Heart right ventricle (tissue), 16 donors: Measurements from ENCODE around the gene WFDC1. TPM values are rescaled to one million over a fixed set of nuclear protein-coding genes. Genes with fewer than 3 reads are reported as not detected.

Source experiments
- ATAC-seq, 8 donors: fragments of 200-7000 bp; cut with Tn5 transposase; one replicate each; pipeline ENCODE4 v1.9.1; 2020; ENCODE audit warnings: mild to moderate bottlenecking in 8 of 8, moderate library complexity in 8 of 8, moderate number of reproducible peaks in 1 of 8
- DNase-seq, 2 donors: peaks; one replicate each; pipeline ENCODE4 v3.0.0-alpha.2; 2020
- H3K27ac ChIP-seq, 10 donors: fragments of 200-600 bp; sonication (generic) in 2 of 10; one replicate each; pipeline versions ENCODE4 v1.5.0 to v1.8.0; 2020 to 2022; ENCODE audit warnings: mild to moderate bottlenecking in 3 of 10
- H3K27me3 ChIP-seq, 7 donors: fragments of 200-600 bp; one replicate each; pipeline ENCODE4 v1.8.0; 2021 to 2022; ENCODE audit warnings: mild to moderate bottlenecking in 2 of 7
- H3K36me3 ChIP-seq, 9 donors: fragments of 200-600 bp; sonication (generic) in 1 of 9; one replicate each; pipeline versions ENCODE4 v1.5.0 to v1.8.0; 2020 to 2022; ENCODE audit warnings: mild to moderate bottlenecking in 2 of 9
- H3K4me1 ChIP-seq, 9 donors: fragments of 200-600 bp; sonication (generic) in 1 of 9; one replicate each; pipeline versions ENCODE4 v1.5.0 to v1.8.0; 2020 to 2022; ENCODE audit warnings: mild to moderate bottlenecking in 4 of 9
- H3K4me3 ChIP-seq, 10 donors: fragments of 200-600 bp; sonication (generic) in 2 of 10; one replicate each; pipeline versions ENCODE4 v1.5.0 to v1.8.0; 2020 to 2022; ENCODE audit warnings: mild to moderate bottlenecking in 7 of 10, moderate library complexity in 2 of 10
- H3K9me3 ChIP-seq, 11 donors: fragments of 200-600 bp in 10 of 11; sonication (generic) in 2 of 11; one replicate each; pipeline versions ENCODE4 v1.5.0 to v1.8.0; 2013 to 2022; ENCODE audit warnings: mild to moderate bottlenecking in 2 of 11, control low read depth in 1 of 11, moderate library complexity in 1 of 11
- WGBS, 2 donors: extraction: QIAGEN DNeasy Blood & Tissue Kit; methylation state at CpG; one replicate each; pipeline ENCODE4 v1.1.7; 2013; ENCODE audit warnings: inconsistent platforms in 1 of 2; 5-methylcytosine and 5-hydroxymethylcytosine counted together
- intact Hi-C, 10 donors: fragments of 100-400 bp; cut with DNase I; formaldehyde crosslinking; loops; one replicate each; pipeline versions ENCODE4 v1.11.1 to v1.14.2; 2022
- polyA plus RNA-seq, 2 donors: library from polyadenylated mRNA; stranded (reverse); fragments of 200-250 nt; gene quantifications; one replicate each; pipeline ENCODE4 v1.2.3, GENCODE V29; 2013
- total RNA-seq, 10 donors: library from RNA; stranded (reverse); fragmentation: NEBNext Ultra II Directional in 3 of 10; extraction: Animal tissue kit (Norgen Biotek cat#: 25700) in 3 of 10; gene quantifications; one replicate each; pipeline versions ENCODE4 v1.2.1 to v1.2.4, GENCODE V29; 2021 to 2023
- TF ChIP-seq, protein P1 (sequence below), 9 donors: fragments of 200-600 bp; sonication (generic) in 2 of 9; IDR thresholded peaks; one replicate each; pipeline versions ENCODE4 v1.5.0 to v1.8.0; 2021 to 2022; ENCODE audit warnings: antibody characterized with exemption in 9 of 9, mild to moderate bottlenecking in 5 of 9, moderate library complexity in 1 of 9
- donor health status: Arrhythmogenic right ventricular cardiomyopathy.
- donor health status: ischemic (EF 13 %, LVEDD 7.1; RV severe dilation, severe dysfunction).
- donor health status: healthy with polysubstance abuse.
- donor health status: DM: no; HTN: yes; CAD: no.
- donor health status: DM: no; HTN: no; CAD: no.
- donor health status: ischemic (EF 25% LVEDD 6.9; RV normal size, moderate dysfunction).
- donor health status: ischemic (EF 25% LVEDD 5.7; RV mildly dilated, moderate dysfunction).
- donor health status: healthy.
- donor health status: DM: yes; HTN: yes; CAD: no.
- donor health status: Ischemic cardiomyopathy.
- donor health status: ischemic (EF 35%, LVEDD 5.7; RV mildly dilated, moderate dysfunction).
- donor health status: nonischemic (EF 11% LVEDD 7.7; RV severe dilation, severe dysfunction).
- donor health status: DM: yes; HTN: yes; CAD: no.
- donor health status: PGD.
- donor health status: ischemic (EF 29% LVEDD 5.4; RV normal size, mild dysfunction).
- donor health status: nonischemic (EF 23%, LVEDD 6.1; RV moderate dilation, normal function).

Gene WFDC1
- total and polyA plus RNA-seq, 12 donors = 0.55 to 5.7 (median 1.1) TPM

DNA sequence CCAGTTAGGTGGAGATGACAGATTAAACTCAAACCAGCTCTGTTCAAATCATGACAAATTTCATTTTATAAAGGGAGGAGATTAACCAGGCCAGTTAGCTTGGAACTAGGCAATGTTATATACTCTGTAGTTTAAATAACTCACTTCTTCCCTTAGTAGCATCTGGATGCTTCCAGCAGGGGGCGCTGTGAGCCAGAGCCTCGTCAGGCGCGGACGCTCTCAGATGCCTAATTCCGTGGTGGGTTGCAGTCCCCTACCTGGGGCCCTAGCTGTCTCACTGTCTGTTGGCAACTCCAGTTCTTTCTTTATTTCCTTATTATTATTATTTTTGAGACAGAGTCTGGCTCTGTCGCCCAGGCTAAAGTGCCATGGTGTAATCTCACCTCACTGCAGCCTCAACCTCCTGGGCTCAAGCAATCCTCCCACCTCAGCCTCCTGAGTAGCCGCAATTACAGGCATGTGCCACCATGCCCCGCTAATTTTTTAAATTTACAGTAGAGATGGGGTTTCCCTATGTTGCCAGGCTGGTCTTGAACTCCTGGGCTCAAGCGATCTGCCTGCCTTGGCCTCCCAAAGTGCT is 17.3 kb upstream of the WFDC1 start:
- no peaks in the 10 kb centered on the region for H3K4me1 ChIP-seq
- intact Hi-C loops = loop anchor here in 9 of 10 donors (1.0 to 5.0 kb wide), 5 partner anchors 31 to 207 kb away; no protein-coding TSS in a partner anchor

DNA sequence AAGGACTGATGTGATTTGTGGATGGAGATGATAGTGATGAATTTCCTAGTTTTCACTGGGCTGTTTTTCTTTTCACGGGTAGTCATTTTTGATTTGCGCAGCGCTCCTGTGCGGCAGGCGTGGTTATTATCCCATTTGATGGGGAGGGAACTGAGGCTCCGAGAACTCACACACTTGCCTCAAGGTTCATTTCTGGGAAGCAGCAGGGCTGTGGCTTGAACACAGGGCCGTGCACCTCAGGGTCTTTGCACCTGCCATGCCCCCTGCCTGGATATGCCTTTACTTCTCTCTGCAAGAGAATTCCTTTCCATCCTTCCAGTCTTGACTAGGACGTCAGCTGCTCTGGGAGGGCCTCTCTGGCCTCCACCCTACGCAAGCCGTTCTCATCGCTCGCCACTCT is 16.3 kb upstream of the WFDC1 start:
- Histone ChIP-seq H3K4me3 (no peak overlapping the region), H3K27ac (no peak overlapping the region), H3K27me3 (peaks cover 0 to 18% (median 0%) of the 10 kb centered on the region in 7 donors), H3K4me1 (peaks cover 0 to 4% (median 0%) of the 10 kb centered on the region in 9 donors), H3K36me3 (no peaks in the 10 kb centered on the region), H3K9me3 (no peaks in the 10 kb centered on the region)
- 89 to 92% methylated on average over 12 of the region's 12 CpGs for WGBS, 2 donors
- ATAC-seq (no peak), DNase-seq (no peak)
- TF ChIP-seq, protein P1, sequence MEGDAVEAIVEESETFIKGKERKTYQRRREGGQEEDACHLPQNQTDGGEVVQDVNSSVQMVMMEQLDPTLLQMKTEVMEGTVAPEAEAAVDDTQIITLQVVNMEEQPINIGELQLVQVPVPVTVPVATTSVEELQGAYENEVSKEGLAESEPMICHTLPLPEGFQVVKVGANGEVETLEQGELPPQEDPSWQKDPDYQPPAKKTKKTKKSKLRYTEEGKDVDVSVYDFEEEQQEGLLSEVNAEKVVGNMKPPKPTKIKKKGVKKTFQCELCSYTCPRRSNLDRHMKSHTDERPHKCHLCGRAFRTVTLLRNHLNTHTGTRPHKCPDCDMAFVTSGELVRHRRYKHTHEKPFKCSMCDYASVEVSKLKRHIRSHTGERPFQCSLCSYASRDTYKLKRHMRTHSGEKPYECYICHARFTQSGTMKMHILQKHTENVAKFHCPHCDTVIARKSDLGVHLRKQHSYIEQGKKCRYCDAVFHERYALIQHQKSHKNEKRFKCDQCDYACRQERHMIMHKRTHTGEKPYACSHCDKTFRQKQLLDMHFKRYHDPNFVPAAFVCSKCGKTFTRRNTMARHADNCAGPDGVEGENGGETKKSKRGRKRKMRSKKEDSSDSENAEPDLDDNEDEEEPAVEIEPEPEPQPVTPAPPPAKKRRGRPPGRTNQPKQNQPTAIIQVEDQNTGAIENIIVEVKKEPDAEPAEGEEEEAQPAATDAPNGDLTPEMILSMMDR (IDR thresholded peaks at IDR 0.05) = no peak
- intact Hi-C loops = loop anchor here in 4 of 10 donors (2.0 to 5.0 kb wide), 3 partner anchors 34 to 206 kb away; no protein-coding TSS in a partner anchor

More for the DNA sequence above, 17.3 kb upstream of the WFDC1 start:
- no peak overlapping the region for H3K27ac ChIP-seq
- H3K27me3 ChIP-seq = peaks cover 0 to 25% (median 0%) of the 10 kb centered on the region in 7 donors
- H3K9me3 ChIP-seq = no peaks in the 10 kb centered on the region
- H3K4me3 ChIP-seq = no peak overlapping the region
- DNase-seq (peak; percentile 57 to 76), ATAC-seq (peak in 6 of 8 donors; percentile 57 to 76 (median 70))
- H3K36me3 ChIP-seq = no peaks in the 10 kb centered on the region
- 34% methylated on average over 10 of the region's 10 CpGs for WGBS, 2 donors
- TF ChIP-seq, protein P1 (IDR thresholded peaks at IDR 0.05) = peak; percentile 78 to 94 (median 88)

- Histone ChIP-seq H3K27me3 (peaks cover 0 to 11% (median 0%) of the 10 kb centered on the region in 7 donors), H3K36me3 (no peaks in the 10 kb centered on the region), H3K4me3 (no peak overlapping the region), H3K27ac (no peak overlapping the region), H3K9me3 (no peaks in the 10 kb centered on the region), H3K4me1 (peaks cover 0 to 11% (median 4%) of the 10 kb centered on the region in 9 donors)
- intact Hi-C loops = loop anchor here in 4 of 10 donors (2.0 to 5.0 kb wide), 3 partner anchors 33 to 206 kb away; no protein-coding TSS in a partner anchor
- ATAC-seq (no peak), DNase-seq (no peak)
- 41 to 55% methylated on average over 6 of the region's 6 CpGs for WGBS, 2 donors
- TF ChIP-seq, protein P1 (IDR thresholded peaks at IDR 0.05) = no peak
Observed at GRCh38 chr16:84278968-84279367, 15.7 kb upstream of the WFDC1 start.

- WGBS, 2 donors = 96 to 97% methylated on average over 12 of the region's 12 CpGs
- no peak overlapping the region for H3K27ac ChIP-seq
- TF ChIP-seq, protein P1 (IDR thresholded peaks at IDR 0.05) = no peak
- H3K9me3 ChIP-seq = no peaks in the 10 kb centered on the region
- no peak overlapping the region for H3K4me3 ChIP-seq
- intact Hi-C loops = loop anchor here in 5 of 10 donors (2.0 to 10.0 kb wide), 5 partner anchors 32 to 335 kb away; partner anchors contain the start of gene COTL1 (in 1 of the 5)
- ATAC-seq (no peak), DNase-seq (no peak)
- H3K36me3 ChIP-seq = no peaks in the 10 kb centered on the region
- H3K27me3 ChIP-seq = peaks cover 0 to 6% (median 0%) of the 10 kb centered on the region in 7 donors
- H3K4me1 ChIP-seq = peaks cover 0 to 20% (median 11%) of the 10 kb centered on the region in 9 donors
Observed at GRCh38 chr16:84279881-84280280, 14.8 kb upstream of the WFDC1 start.
